ENCODE results near the gene DCTPP1.

DCTPP1 gene

GRCh38 chr16:30446203-30446595 lies 16.4 kb upstream of the DCTPP1 start:
- peak; percentile 41 for DNase-seq

GRCh38 chr16:30445408-30446202 lies 15.8 kb upstream of the DCTPP1 start, which contains the start of gene SEPHS2:
SEPHS2 (minus strand) TSS chr16:30445874; CDS start chr16:30445727, 147 bp downstream.
- DNase-seq, result peak; percentile 99

GRCh38 chr16:30445149-30445407 lies 15.2 kb upstream of the DCTPP1 start:
- DNase-seq, result no peak

- DNase-seq, result peak; percentile 47
Measured at GRCh38 chr16:30444231-30445148, 14.7 kb upstream of the DCTPP1 start.

- DNase-seq, result no peak
Measured at GRCh38 chr16:30443631-30444030, 13.8 kb upstream of the DCTPP1 start.

GRCh38 chr16:30439720-30440348 lies 10.0 kb upstream of the DCTPP1 start:
- no peak for DNase-seq

- DNase-seq, result no peak
Measured at GRCh38 chr16:30438835-30439234, 9.0 kb upstream of the DCTPP1 start.

- peak; percentile 98 for DNase-seq
Measured at GRCh38 chr16:30437511-30438046, 7.7 kb upstream of the DCTPP1 start.

GRCh38 chr16:30434852-30435251 lies 5.0 kb upstream of the DCTPP1 start:
- DNase-seq, result no peak

- no peak for DNase-seq
Measured at GRCh38 chr16:30430428-30430970, 669 bp upstream of the DCTPP1 start.

- DNase-seq, result no peak
Measured at GRCh38 chr16:30429418-30429677, 482 bp downstream of the DCTPP1 start.

- no peak for DNase-seq
Measured at GRCh38 chr16:30428055-30428454, 1.8 kb downstream of the DCTPP1 start.

- no peak for DNase-seq
Measured at GRCh38 chr16:30421010-30421409, 8.8 kb downstream of the DCTPP1 start.

GRCh38 chr16:30418350-30419181 lies 11.3 kb downstream of the DCTPP1 start:
- DNase-seq, result peak; percentile 51

- DNase-seq, result peak; percentile 99
Measured at GRCh38 chr16:30417529-30418349, 12.1 kb downstream of the DCTPP1 start.

GRCh38 chr16:30416624-30417528 lies 13.0 kb downstream of the DCTPP1 start:
- peak; percentile 77 for DNase-seq

- no peak for DNase-seq
Measured at GRCh38 chr16:30416047-30416603, 13.7 kb downstream of the DCTPP1 start.

GRCh38 chr16:30414159-30414558 lies 15.7 kb downstream of the DCTPP1 start:
- DNase-seq, result no peak

GRCh38 chr16:30413112-30413806 lies 16.6 kb downstream of the DCTPP1 start:
- DNase-seq, result no peak

Data from DMS53 (cell line).